ENCODE data around the gene SMURF1.
A peak's percentile ranks its signal among the peaks of the same experiment; 100 is the strongest.

The SMURF1 gene

DNA sequence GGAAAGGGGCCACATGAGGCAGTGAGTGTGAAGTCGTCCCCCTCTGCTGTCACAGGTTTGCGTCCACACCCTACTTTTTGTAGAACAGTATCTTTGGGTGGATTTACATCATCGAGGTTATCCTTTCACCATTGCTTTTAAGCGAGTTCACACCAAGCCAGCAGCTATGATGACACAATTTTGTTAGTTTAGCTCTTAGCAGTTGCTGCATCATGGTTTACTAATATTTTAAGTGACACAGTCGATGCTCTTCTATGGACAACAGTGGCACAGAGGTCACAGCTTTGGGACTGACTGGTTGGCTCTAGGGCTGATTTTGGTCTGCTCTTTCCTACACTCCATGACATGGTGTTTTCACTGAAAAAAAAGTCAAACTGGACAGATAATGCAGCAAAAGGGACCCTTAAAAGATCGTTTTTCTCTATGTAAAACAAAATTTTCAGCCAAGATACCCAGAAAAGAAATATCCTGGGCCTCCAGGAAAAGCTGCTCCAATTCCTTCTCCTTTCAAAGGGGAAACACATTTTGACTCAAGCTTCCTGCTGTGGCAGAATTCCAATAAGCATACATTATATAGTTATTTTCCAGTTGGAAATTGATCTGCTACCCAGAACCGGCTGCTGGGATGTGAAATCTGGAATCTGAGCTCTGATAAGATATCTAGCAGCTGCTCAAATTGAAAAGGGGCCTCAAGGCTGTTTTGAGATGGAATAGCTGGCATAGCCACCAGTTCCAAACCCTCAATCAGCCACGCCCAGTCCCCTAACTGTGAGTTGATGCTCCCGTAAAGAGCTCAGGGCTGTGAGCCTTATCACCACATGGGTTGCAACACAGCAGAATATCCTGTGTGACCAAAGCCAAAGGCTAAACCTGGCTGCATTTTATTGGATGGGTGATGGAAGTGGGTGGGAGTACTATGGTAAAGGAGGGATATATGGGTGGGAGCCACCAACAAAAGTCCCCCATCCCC, 114.2 kb downstream of the SMURF1 start:
- DNase-seq (ENCODE audit: low read depth, low spot score), result no peak

DNA sequence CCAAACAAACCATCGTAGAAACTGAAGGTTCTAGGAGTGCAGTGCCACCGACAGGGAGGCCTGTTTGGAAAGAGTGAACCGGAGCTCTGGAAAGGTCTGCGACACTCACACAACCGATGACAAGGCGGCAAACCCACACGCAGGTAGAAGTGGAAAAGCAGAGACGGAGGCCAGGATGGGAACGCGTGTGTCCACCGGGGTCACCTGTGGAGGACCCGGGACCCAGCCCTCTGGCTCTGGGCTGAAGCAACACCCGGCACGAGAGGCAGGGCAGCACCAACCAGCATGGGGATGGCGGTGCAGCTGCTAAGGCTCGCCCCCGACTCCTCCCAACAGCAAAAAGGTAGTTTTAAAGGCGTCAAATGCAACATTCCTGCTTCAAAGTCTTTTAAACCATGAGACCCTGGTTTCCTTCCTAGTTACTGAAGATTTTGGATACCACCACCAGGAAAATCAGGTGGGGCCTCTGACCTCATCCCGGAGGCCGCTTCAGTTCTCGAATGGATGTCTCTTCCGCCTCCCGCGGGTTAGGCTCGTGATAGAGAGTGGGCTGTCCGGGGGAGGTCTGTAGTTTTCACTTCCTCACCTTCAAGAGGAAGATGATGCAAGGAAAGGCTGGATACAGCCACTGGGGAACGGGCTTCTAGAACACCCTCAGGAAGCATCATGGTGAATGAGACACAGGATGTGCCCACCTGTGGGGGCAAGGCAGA, 115.5 kb downstream of the SMURF1 start:
- no peak for DNase-seq (ENCODE audit: low read depth, low spot score)

- no peak for DNase-seq (ENCODE audit: low read depth, low spot score)
These were observed 116.1 kb downstream of the SMURF1 start for GRCh38 chr7:99027841-99028240.

DNA sequence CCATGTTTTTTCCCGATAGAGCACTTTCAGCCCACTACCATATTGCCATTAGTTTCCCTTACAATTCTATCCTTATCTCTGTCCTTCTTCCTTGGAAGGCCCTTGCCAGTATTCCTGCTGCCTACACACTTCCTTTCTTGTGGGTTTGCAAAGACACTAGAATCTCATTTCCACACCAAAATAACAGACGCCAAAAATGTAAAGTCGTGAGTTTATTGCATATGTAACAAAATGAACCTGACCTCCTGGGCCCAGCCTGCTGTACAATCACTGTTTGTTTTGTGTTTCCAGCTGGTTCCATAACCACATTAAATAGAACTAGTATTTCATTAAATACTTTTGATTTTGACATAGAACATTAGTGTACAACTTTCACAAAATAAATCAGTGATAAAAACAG, 116.7 kb downstream of the SMURF1 start:
- peak; percentile 33 for DNase-seq (ENCODE audit: low read depth, low spot score)

GRCh38 chr7:99024066-99024465, 119.8 kb downstream of the SMURF1 start:
- DNase-seq (ENCODE audit: low read depth, low spot score), result no peak

DNA sequence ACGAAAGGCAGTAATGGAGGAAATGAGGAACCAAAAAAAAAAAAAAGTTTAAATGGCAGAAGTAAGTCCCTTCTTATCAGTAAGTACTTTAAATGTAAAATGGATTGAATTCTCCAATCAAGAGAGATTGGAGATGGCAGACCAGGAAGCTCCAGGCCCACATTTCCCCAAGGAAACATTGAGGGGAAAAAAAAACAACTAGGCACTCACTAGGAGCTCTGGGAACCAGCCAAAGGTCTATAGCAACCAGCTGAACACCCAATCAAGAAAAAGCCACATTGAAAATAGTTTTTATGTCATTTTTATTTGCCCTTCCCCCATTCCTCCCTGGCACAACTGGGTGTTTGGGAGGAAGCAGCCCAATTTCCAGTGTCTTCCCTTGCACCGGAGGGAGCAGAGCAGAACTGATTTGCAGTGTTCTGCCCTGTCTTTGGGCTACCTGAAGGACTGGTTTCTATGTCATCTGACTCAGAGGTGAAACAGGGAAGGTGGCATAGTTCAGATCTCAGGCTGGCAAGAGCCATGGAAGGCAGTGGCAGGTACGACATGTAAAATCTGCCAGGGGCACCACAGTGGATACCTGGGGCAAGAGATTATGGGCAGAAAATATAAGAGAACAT, 121.9 kb downstream of the SMURF1 start:
- DNase-seq (ENCODE audit: low read depth, low spot score), result no peak

- DNase-seq (ENCODE audit: low read depth, low spot score), result no peak
These were observed 123.5 kb downstream of the SMURF1 start for GRCh38 chr7:99020413-99020715.

DNA sequence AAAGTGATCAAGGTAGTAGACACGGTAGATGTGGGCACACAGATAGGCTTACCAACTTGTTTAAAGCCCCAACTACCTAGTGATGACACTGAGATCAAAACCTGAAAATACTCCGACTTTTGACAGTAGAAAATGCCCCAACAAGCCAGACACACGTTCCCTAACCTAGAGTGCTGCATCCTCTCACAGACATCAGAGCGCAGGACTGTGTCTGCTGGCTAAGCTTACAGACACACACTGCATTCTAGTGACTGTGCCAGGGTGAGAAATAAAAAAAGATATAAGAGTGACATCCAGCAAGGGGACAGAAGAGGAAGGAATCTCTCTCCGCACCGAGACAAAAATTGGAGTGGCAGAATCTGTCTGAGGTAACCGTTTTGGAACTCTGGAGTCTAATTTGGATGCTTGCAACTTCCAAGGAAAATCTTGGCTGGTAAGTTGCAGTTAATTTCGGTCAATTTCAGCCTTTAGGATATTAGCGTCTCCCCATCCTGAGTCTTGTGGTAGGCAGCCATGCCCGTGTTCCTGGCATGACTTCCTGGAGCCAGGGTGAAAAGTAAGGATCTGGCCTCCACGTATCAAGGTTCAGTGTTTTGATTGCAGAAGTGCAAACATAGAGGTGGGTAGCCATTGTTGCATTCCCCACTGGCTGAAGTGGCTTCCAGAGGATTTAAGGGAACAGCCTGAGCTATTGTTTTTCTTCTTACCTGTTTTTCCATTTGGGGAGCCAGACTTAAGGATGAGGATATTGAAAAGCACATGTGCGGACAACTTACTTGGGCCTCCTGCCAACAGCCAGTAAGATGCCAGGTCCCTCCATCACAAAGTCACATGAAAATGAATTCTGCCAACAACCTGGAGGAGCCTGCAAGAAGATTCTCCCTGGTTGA, 124.1 kb downstream of the SMURF1 start:
- no peak for DNase-seq (ENCODE audit: low read depth, low spot score)

GRCh38 chr7:99016196-99016595, 127.7 kb downstream of the SMURF1 start:
- no peak for DNase-seq (ENCODE audit: low read depth, low spot score)

GRCh38 chr7:99014113-99014985, 129.6 kb downstream of the SMURF1 start:
- no peak for DNase-seq (ENCODE audit: low read depth, low spot score)

- DNase-seq (ENCODE audit: low read depth, low spot score), result no peak
These were observed 130.4 kb downstream of the SMURF1 start for GRCh38 chr7:99013266-99014112.

GRCh38 chr7:99012722-99013121, 131.2 kb downstream of the SMURF1 start:
- DNase-seq (ENCODE audit: low read depth, low spot score), result no peak

DNA sequence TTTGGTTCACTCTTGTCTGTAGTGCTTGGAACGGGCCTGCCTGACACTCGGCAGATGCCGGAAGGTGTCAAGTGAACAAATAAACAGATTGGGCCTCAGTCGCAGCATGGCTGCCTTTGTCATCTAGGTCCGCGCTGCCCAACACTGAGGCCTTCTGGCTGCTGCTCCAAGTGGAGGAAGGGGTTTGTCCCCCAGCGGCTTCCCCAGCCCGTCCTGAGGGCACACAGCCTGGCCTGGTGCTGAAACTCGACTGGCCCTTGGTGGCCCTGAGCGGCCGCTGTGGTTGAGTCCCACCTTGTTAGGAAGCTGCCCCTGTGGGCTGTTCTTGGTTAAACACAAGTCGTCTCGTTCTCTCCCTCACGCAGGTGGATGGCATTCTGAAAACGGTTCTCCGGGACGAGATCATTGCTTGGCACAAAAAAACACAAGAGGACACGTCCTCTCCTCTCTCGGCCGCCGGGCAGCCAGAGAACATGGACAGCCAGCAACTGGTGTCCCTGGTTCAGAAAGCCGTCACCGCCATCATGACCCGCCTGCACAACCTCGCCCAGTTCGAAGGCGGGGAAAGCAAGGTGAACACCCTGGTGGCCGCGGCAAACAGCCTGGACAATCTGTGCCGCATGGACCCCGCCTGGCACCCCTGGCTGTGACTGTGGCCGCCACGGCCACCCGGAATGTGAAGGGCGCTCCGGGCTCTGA, 132.1 kb downstream of the SMURF1 start:
- no peak for DNase-seq (ENCODE audit: low read depth, low spot score)

- DNase-seq (ENCODE audit: low read depth, low spot score), result no peak
These were observed 132.6 kb downstream of the SMURF1 start for GRCh38 chr7:99011341-99011705.

- DNase-seq (ENCODE audit: low read depth, low spot score), result no peak
These were observed 133.6 kb downstream of the SMURF1 start for GRCh38 chr7:99010281-99010680.

DNA sequence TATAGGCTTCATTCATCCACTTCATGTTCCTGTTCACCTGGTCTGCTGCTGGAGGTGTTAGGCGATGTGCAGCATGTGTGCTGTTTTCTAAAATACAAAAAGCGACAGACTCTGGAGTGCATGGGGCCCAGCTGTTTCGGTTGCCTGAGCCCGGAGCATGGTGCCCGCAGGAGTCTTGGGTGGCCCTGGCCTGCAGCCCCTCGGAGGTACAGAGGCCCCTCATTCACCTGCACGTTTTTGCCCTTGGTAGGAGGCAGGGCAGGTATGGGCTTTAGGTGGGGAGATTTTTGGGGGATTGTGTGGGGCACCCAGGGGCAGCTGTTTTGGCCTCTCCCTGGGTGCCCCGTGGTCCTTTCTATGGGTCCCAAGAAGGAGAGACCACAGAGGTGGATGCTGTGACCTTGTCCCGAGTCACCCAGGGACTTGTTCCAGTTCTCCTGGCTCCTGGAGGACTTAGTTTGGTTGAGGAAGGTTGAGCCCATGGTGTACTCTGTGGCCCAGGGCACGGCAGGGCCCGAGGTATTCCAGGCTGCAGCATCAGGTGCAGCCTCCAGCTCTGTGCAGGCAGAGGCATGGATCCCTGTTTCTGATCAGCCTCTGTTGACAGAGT, 134.9 kb downstream of the SMURF1 start:
- no peak for DNase-seq (ENCODE audit: low read depth, low spot score)

- no peak for DNase-seq (ENCODE audit: low read depth, low spot score)
These were observed 135.7 kb downstream of the SMURF1 start for GRCh38 chr7:99008181-99008631.

GRCh38 chr7:99006739-99007424, 137.0 kb downstream of the SMURF1 start:
- DNase-seq (ENCODE audit: low read depth, low spot score), result no peak

Measured in smooth muscle cell of the brain vasculature (primary cell).